Peyer's patch (tissue), 4 donors: ENCODE measurements around the gene HMCES. TPM values are rescaled to one million over a fixed set of nuclear protein-coding genes. Genes with fewer than 3 reads are reported as not detected.

Source experiments
- DNase-seq, 3 donors: peaks; one replicate each; pipeline ENCODE4 v3.0.0-alpha.2; 2017 to 2019
- H3K27ac ChIP-seq, 4 donors: fragments of 200-600 bp; sonication (generic); one replicate each; pipeline ENCODE4 v1.5.1; 2016 to 2019
- H3K27me3 ChIP-seq, 2 donors: fragments of 200-600 bp; sonication (generic); one replicate each; pipeline ENCODE4 v1.5.1; 2019
- H3K36me3 ChIP-seq, 3 donors: fragments of 200-600 bp; sonication (generic); one replicate each; pipeline ENCODE4 v1.5.1; 2016 to 2019
- H3K4me1 ChIP-seq, 4 donors: fragments of 200-600 bp; sonication (generic); one replicate each; pipeline ENCODE4 v1.5.1; 2016 to 2019
- H3K4me3 ChIP-seq, 4 donors: fragments of 200-600 bp; sonication (generic); 1 replicate in 3 of 4; 2 replicates in 1 of 4; pipeline ENCODE4 v1.5.1; 2016 to 2019; ENCODE audit warnings: mild to moderate bottlenecking in 1 of 4
- H3K9me3 ChIP-seq, 4 donors: fragments of 200-600 bp; sonication (generic); one replicate each; pipeline ENCODE4 v1.5.1; 2016 to 2019; ENCODE audit warnings: mild to moderate bottlenecking in 1 of 4
- CTCF ChIP-seq, 6 experiments: fragments of 450-650 bp in 4 of 6; fragments of 200-600 bp in 2 of 6; sonication (generic) in 1 of 6; IDR thresholded peaks; one replicate each; pipeline ENCODE4 v1.5.1; 2017 to 2019; ENCODE audit warnings: antibody characterized with exemption in 6 of 6, mild to moderate bottlenecking in 3 of 6, moderate library complexity in 1 of 6
- POLR2A ChIP-seq, 2 donors: fragments of 450-650 bp; IDR thresholded peaks; one replicate each; pipeline ENCODE4 v1.5.1; 2017; ENCODE audit warnings: antibody characterized with exemption in 2 of 2, mild to moderate bottlenecking in 2 of 2, moderate library complexity in 2 of 2
- small RNA-seq, 2 donors: library from RNA; depleted of rRNA; stranded (forward); fragments of <200 nt; gene quantifications; one replicate each; pipeline ENCODE3, GENCODE V24; 2016
- total RNA-seq, 4 donors: library from RNA; depleted of rRNA; stranded (reverse); fragments of >200 nt; gene quantifications; one replicate each; pipeline ENCODE4 v1.1.0, GENCODE V29; 2016

HMCES gene
- total RNA-seq, 4 donors from 2014 or later: 22.2 to 29.7 (median 24.2) TPM

DNA sequence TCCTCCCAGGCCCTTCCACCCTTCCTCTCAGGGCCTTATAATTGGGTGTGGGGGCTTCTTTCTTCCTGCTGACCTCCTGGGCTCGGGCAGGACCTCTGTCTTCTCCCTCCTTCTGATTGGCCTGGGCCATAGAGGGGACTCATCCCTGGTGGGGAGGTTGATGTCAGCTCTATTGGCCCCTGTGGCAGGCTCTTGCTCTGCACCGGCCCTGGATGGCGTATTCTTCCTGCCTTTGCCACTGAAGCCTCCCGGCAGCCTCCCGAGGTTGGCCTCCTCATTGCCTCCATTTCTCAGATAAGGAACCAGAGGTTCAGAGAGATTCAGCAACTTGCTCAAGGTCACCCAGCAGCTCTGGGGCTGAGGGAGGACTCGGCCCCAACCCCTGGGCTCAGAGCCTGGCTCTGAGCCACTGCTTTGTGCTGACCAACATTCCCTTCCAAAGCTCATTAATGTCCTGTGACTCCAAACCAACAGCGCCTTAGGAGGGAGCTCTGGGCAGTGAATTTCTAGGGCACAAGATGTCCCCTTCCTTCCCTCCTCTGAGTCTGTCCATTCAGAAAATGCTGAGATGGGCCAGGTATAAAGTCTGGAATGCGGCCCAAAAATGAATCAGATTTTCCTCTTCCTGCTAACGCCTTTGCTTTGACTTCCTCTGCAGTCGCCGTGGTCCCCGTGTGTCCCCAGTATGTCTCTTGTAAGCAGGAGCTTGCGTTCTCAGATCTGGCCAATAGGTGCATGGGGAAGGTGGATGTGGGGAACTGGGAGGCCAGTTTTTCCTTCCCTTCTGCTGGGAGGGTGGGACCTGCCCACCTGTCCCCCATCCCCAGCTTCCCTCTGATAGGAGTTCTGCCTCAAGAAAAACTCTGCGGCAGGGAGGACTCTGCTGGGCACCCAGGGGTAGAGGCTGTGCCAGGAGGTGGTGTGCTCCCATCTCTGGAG lies 74.2 kb downstream of the HMCES start:
- no peak overlapping the region for H3K27ac ChIP-seq
- DNase-seq: no peak
- H3K27me3 ChIP-seq: no peaks in the 10 kb centered on the region
- TF ChIP-seq POLR2A (IDR thresholded peaks at IDR 0.05) (no peak), CTCF (IDR thresholded peaks at IDR 0.05) (no peak)
- H3K9me3 ChIP-seq: no peaks in the 10 kb centered on the region
- no peak overlapping the region for H3K4me3 ChIP-seq
- no peaks in the 10 kb centered on the region for H3K4me1 ChIP-seq
- no peaks in the 10 kb centered on the region for H3K36me3 ChIP-seq

DNA sequence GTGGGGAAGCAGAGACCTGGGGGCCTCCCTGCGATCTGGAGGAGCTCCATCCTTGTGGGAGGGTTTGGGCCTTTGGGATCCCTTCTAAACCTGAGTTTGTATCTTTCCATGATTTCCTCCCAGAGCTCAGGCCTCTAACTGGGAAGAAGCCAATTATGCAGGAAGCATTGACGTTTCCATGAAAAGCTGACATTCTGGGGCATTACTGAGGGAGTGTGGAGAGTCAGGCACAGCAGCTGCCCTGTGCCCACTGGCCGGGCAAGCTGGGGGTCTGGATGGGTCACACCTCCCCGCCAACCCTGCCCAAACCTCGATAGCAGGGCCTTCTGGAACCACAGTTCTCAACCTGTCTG lies 74.9 kb downstream of the HMCES start:
- no peak for DNase-seq
- no peaks in the 10 kb centered on the region for H3K27me3 ChIP-seq
- H3K36me3 ChIP-seq: no peaks in the 10 kb centered on the region
- H3K27ac ChIP-seq: no peak overlapping the region
- H3K9me3 ChIP-seq: no peaks in the 10 kb centered on the region
- TF ChIP-seq POLR2A (IDR thresholded peaks at IDR 0.05) (no peak), CTCF (IDR thresholded peaks at IDR 0.05) (no peak)
- no peaks in the 10 kb centered on the region for H3K4me1 ChIP-seq
- H3K4me3 ChIP-seq: no peak overlapping the region

Small RNA genes within 50 kb of the gene (small RNA-seq; reads per million reads assigned to genes)
- 0 reads per million in 2 donors for gene MIR6826

Other genes starting within 250 kb of the HMCES start
- not detected for gene GP9, start 218.1 kb upstream of the HMCES start, total RNA-seq
- gene RAB43, start 157.1 kb upstream of the HMCES start, total RNA-seq: 10 to 100 TPM in 3 of 4 donors, 1 to 10 TPM in 1; 9.1 to 18.7 (median 11.3) TPM
- gene ISY1, start 117.8 kb upstream of the HMCES start, total RNA-seq: 10 to 100 TPM; 11.1 to 24.9 (median 18.2) TPM
- 100 to 1,000 TPM; 191 to 261 (median 231) TPM for gene CNBP, start 95.0 kb upstream of the HMCES start, total RNA-seq
- 100 to 1,000 TPM; 120 to 220 (median 176) TPM for gene COPG1, start 29.3 kb upstream of the HMCES start, total RNA-seq
- gene EFCAB12, start 149.8 kb downstream of the HMCES start, total RNA-seq: under 1 TPM in 1 of 4 donors, not detected in 3; 0.54 TPM
- gene MBD4, start 161.1 kb downstream of the HMCES start, total RNA-seq: 100 to 1,000 TPM in 1 of 4 donors, 10 to 100 TPM in 3; 19.8 to 106 (median 38.3) TPM
- 10 to 100 TPM; 10.9 to 85.0 (median 26.4) TPM for gene IFT122, start 161.4 kb downstream of the HMCES start, total RNA-seq
- not detected for gene RHO, start 249.8 kb downstream of the HMCES start, total RNA-seq